HG02623 (cell line): Measurements from ENCODE around the gene NCAM2.
"Not testable (repeated sequence)": the region's sequence is repeated elsewhere in the genome, so short reads cannot be mapped to it uniquely, and the experiment has no call there.

Experiments used
- ATAC-seq: cut with Tn5 transposase; IDR thresholded peaks from one replicate; pipeline ENCODE4 v1.9.1; 2021; ENCODE audit warnings: moderate library complexity; ENCODE audit not compliant: unreplicated experiment

The NCAM2 gene

GRCh38 chr21:21291883-21292569 lies 293.8 kb downstream of the NCAM2 start:
- no peak for ATAC-seq

GRCh38 chr21:21295303-21295702 lies 297.1 kb downstream of the NCAM2 start:
- ATAC-seq, result no peak

- no peak for ATAC-seq
These were observed 299.0 kb downstream of the NCAM2 start for GRCh38 chr21:21297211-21297610.

GRCh38 chr21:21301013-21301412 lies 302.8 kb downstream of the NCAM2 start:
- no peak for ATAC-seq

- ATAC-seq, result no peak
These were observed 311.3 kb downstream of the NCAM2 start for GRCh38 chr21:21309510-21309909.

GRCh38 chr21:21324297-21324696 lies 326.1 kb downstream of the NCAM2 start:
- no peak for ATAC-seq

GRCh38 chr21:21332492-21332891 lies 334.3 kb downstream of the NCAM2 start:
- no peak for ATAC-seq

GRCh38 chr21:21341041-21341440 lies 342.8 kb downstream of the NCAM2 start:
- ATAC-seq, result no peak

- no peak for ATAC-seq
These were observed 347.1 kb downstream of the NCAM2 start for GRCh38 chr21:21345296-21345695.

GRCh38 chr21:21345872-21346271 lies 347.7 kb downstream of the NCAM2 start:
- no peak for ATAC-seq

- no peak for ATAC-seq
These were observed 368.1 kb downstream of the NCAM2 start for GRCh38 chr21:21366277-21366676.

GRCh38 chr21:21367583-21367982 lies 369.4 kb downstream of the NCAM2 start:
- ATAC-seq, result no peak

- no peak for ATAC-seq
These were observed 375.8 kb downstream of the NCAM2 start for GRCh38 chr21:21373969-21374368.

- ATAC-seq, result no peak
These were observed 384.9 kb downstream of the NCAM2 start for GRCh38 chr21:21383126-21383525.

GRCh38 chr21:21384977-21385376 lies 386.8 kb downstream of the NCAM2 start:
- no peak for ATAC-seq

- no peak for ATAC-seq
These were observed 387.2 kb downstream of the NCAM2 start for GRCh38 chr21:21385404-21385803.

GRCh38 chr21:21387916-21388315 lies 389.7 kb downstream of the NCAM2 start:
- ATAC-seq, result no peak

GRCh38 chr21:21394064-21394463 lies 395.9 kb downstream of the NCAM2 start:
- ATAC-seq, result no peak

- no peak for ATAC-seq
These were observed 398.2 kb downstream of the NCAM2 start for GRCh38 chr21:21396424-21396823.

GRCh38 chr21:21397464-21397863 lies 399.3 kb downstream of the NCAM2 start:
- no peak for ATAC-seq

- ATAC-seq, result no peak
These were observed 403.2 kb downstream of the NCAM2 start for GRCh38 chr21:21401444-21401843.

- not testable (repeated sequence) for ATAC-seq
These were observed 404.0 kb downstream of the NCAM2 start for GRCh38 chr21:21402187-21402586.

GRCh38 chr21:21404261-21404660 lies 406.1 kb downstream of the NCAM2 start:
- ATAC-seq, result not testable (repeated sequence)
